ENCODE results near the gene SKI.

- TF ChIP-seq CTCF (IDR thresholded peaks at IDR 0.05) (no peak), EZH2 (IDR thresholded peaks at IDR 0.05; ENCODE audit: borderline replicate concordance, insufficient read depth, low read depth, low read length, poor library complexity, severe bottlenecking) (no peak)
These were observed 10.4 kb downstream of the SKI start for GRCh38 chr1:2238361-2239012.

All from B cell (primary cell).